H1 (cell line): Measurements from ENCODE around the gene ZNF536. TPM values are rescaled to one million over a fixed set of nuclear protein-coding genes. Genes with fewer than 3 reads are reported as not detected.
A peak's percentile ranks its signal among the peaks of the same experiment; 100 is the strongest.

Experiments
- CTCF ChIA-PET: fragments of 300-600 bp; sonication (Branson Sonifier 250); formaldehyde crosslinking; loops from one replicate; lab custom pipeline; 2021; ENCODE audit not compliant: partially characterized antibody; lab: Charles Lee
- POLR2A ChIA-PET: fragments of 300-600 bp; sonication (Branson Sonifier 250); formaldehyde crosslinking; loops from one replicate; lab custom pipeline; 2021; ENCODE audit warnings: inconsistent platforms; ENCODE audit not compliant: partially characterized antibody; lab: Charles Lee
- DNase-seq, 2 experiments: peaks; one replicate each; pipeline versions ENCODE4 v3.0.0 to v3.0.0-alpha.2; 2010 to 2022; ENCODE audit warnings: low spot score in 2 of 2, low read depth in 1 of 2, mixed read lengths in 1 of 2
- FAIRE-seq: peaks from 2 replicates; lab custom pipeline; 2011; peaks lifted over from hg19 to GRCh38; lab: Jason Lieb, UNC
- H2AFZ ChIP-seq: 2 replicates; pipeline ENCODE4 v1.8.1; 2012; ENCODE audit warnings: low read length, inconsistent platforms
- H2AK5ac ChIP-seq: 2 replicates; pipeline ENCODE4 v1.6.1; 2013; ENCODE audit warnings: low read depth, low read length
- H2BK120ac ChIP-seq: replicated peaks from 2 replicates; pipeline ENCODE3; 2013; ENCODE audit warnings: low read depth, low read length, inconsistent platforms
- H2BK12ac ChIP-seq: 2 replicates; pipeline ENCODE4 v1.6.1; 2013; ENCODE audit warnings: low read depth, low read length
- H2BK15ac ChIP-seq: 2 replicates; pipeline ENCODE4 v1.6.1; 2013; ENCODE audit warnings: low read length
- H2BK20ac ChIP-seq: 2 replicates; pipeline ENCODE4 v1.6.1; 2013; ENCODE audit warnings: low read length
- H2BK5ac ChIP-seq: 2 replicates; pipeline ENCODE4 v1.6.1; 2013; ENCODE audit warnings: low read depth, low read length
- H3K14ac ChIP-seq: 2 replicates; pipeline ENCODE4 v1.6.1; 2013; ENCODE audit warnings: inconsistent platforms; ENCODE audit not compliant: insufficient read length
- H3K18ac ChIP-seq: 2 replicates; pipeline ENCODE4 v1.6.1; 2013; ENCODE audit warnings: low read length; ENCODE audit errors: extremely low read depth
- H3K23ac ChIP-seq: 2 replicates; pipeline ENCODE4 v1.6.1; 2013; ENCODE audit warnings: inconsistent platforms; ENCODE audit not compliant: insufficient read length
- H3K23me2 ChIP-seq: 2 replicates; pipeline ENCODE4 v1.6.1; 2013; ENCODE audit warnings: low read depth, low read length
- H3K27ac ChIP-seq: 2 replicates; pipeline ENCODE4 v1.6.1; 2011; ENCODE audit warnings: low read depth, low read length, inconsistent platforms
- H3K27me3 ChIP-seq, 4 experiments: replicated peaks in 1 of 4; 1 replicate in 1 of 4; 2 replicates in 3 of 4; pipeline versions ENCODE4 v1.6.1 to v1.8.1; 2011 to 2013; ENCODE audit warnings: low read length in 3 of 4, mild to moderate bottlenecking in 3 of 4, inconsistent platforms in 2 of 4, mixed read lengths in 2 of 4, moderate library complexity in 1 of 4; ENCODE audit not compliant: control insufficient read depth in 3 of 4, insufficient read depth in 3 of 4; ENCODE audit errors: extremely low read depth in 1 of 4
- H3K36me3 ChIP-seq, 4 experiments: 2 replicates each; pipeline versions ENCODE4 v1.6.1 to v1.8.1; 2011 to 2013; ENCODE audit warnings: mild to moderate bottlenecking in 4 of 4, low read length in 3 of 4, moderate library complexity in 2 of 4, control low read depth in 1 of 4, inconsistent platforms in 1 of 4; ENCODE audit not compliant: insufficient read depth in 4 of 4, control insufficient read depth in 2 of 4
- H3K4ac ChIP-seq: replicated peaks from 2 replicates; pipeline ENCODE3; 2013; ENCODE audit warnings: low read length, low read depth, mixed read lengths, inconsistent platforms; ENCODE audit not compliant: insufficient read length
- H3K4me1 ChIP-seq, 4 experiments: replicated peaks in 1 of 4; 1 replicate in 1 of 4; 2 replicates in 3 of 4; pipeline versions ENCODE4 v1.6.1 to v1.8.1; 2011 to 2013; ENCODE audit warnings: low read length in 3 of 4, inconsistent platforms in 2 of 4, mixed read lengths in 1 of 4; ENCODE audit not compliant: insufficient read depth in 4 of 4, control insufficient read depth in 3 of 4
- H3K4me2 ChIP-seq, 2 experiments: 2 replicates each; pipeline versions ENCODE4 v1.6.1 to v1.8.1; 2011 to 2013; ENCODE audit warnings: low read depth in 2 of 2, low read length in 2 of 2, control low read depth in 1 of 2, inconsistent platforms in 1 of 2, mild to moderate bottlenecking in 1 of 2; ENCODE audit not compliant: insufficient read depth in 1 of 2
- H3K4me3 ChIP-seq, 4 experiments: fragments of 200-600, 300-600 bp in 1 of 4; sonication (generic), shearing (Covaris generic), sonication (Bioruptor Twin) in 1 of 4; 2 replicates each; pipeline versions ENCODE4 v1.5.1 to v1.8.1; 2011 to 2016; ENCODE audit warnings: low read length in 4 of 4, low read depth in 3 of 4, control low read depth in 2 of 4, inconsistent platforms in 2 of 4, mild to moderate bottlenecking in 2 of 4, mixed read lengths in 1 of 4, moderate library complexity in 1 of 4; ENCODE audit not compliant: insufficient read depth in 2 of 4; ENCODE audit errors: extremely low read depth in 1 of 4
- H3K56ac ChIP-seq: replicated peaks from 2 replicates; pipeline ENCODE3; 2013; ENCODE audit warnings: low read depth, mild to moderate bottlenecking, mixed read lengths, low read length, inconsistent platforms; ENCODE audit not compliant: insufficient read length
- H3K79me1 ChIP-seq: 2 replicates; pipeline ENCODE4 v1.6.1; 2013; ENCODE audit warnings: low read depth, low read length, control low read depth
- H3K79me2 ChIP-seq, 2 experiments: 2 replicates each; pipeline versions ENCODE4 v1.6.1 to v1.8.1; 2012 to 2013; ENCODE audit warnings: low read length in 2 of 2, mild to moderate bottlenecking in 2 of 2, inconsistent platforms in 1 of 2; ENCODE audit not compliant: insufficient read depth in 2 of 2, control insufficient read depth in 1 of 2
- H3K9ac ChIP-seq, 4 experiments: replicated peaks in 1 of 4; 1 replicate in 1 of 4; 2 replicates in 3 of 4; pipeline versions ENCODE4 v1.6.1 to v1.8.1; 2011 to 2013; ENCODE audit warnings: low read depth in 3 of 4, low read length in 3 of 4, control low read depth in 2 of 4, mild to moderate bottlenecking in 2 of 4, moderate library complexity in 2 of 4, inconsistent platforms in 1 of 4; ENCODE audit errors: extremely low read depth in 1 of 4
- H3K9me3 ChIP-seq, 2 experiments: 2 replicates each; pipeline versions ENCODE4 v1.6.1 to v1.8.1; 2012 to 2013; ENCODE audit warnings: mild to moderate bottlenecking in 2 of 2, moderate library complexity in 2 of 2, control low read depth in 1 of 2, inconsistent platforms in 1 of 2, low read depth in 1 of 2, low read length in 1 of 2, mixed read lengths in 1 of 2; ENCODE audit not compliant: insufficient read depth in 2 of 2
- H4K20me1 ChIP-seq, 2 experiments: replicated peaks in 1 of 2; 2 replicates each; pipeline versions ENCODE3 to v1.8.1; 2011 to 2013; ENCODE audit warnings: inconsistent platforms in 2 of 2, low read length in 2 of 2, mild to moderate bottlenecking in 1 of 2; ENCODE audit not compliant: insufficient read depth in 2 of 2, control insufficient read depth in 1 of 2
- H4K5ac ChIP-seq: 2 replicates; pipeline ENCODE4 v1.6.1; 2013; ENCODE audit warnings: low read length, low read depth, mixed read lengths, inconsistent platforms; ENCODE audit not compliant: insufficient read length
- H4K8ac ChIP-seq: 2 replicates; pipeline ENCODE4 v1.8.0; 2013; ENCODE audit warnings: mild to moderate bottlenecking, moderate library complexity, low read length, inconsistent platforms; ENCODE audit not compliant: insufficient read depth; ENCODE audit errors: extremely low read depth
- H4K91ac ChIP-seq: replicated peaks from 2 replicates; pipeline ENCODE3; 2013; ENCODE audit warnings: low read length, mixed read lengths, inconsistent platforms; ENCODE audit not compliant: insufficient read length
- ATF2 ChIP-seq: IDR thresholded peaks from 2 replicates; pipeline ENCODE4 v1.6.1; 2012; ENCODE audit warnings: low read length, inconsistent platforms
- RFX5 ChIP-seq: IDR thresholded peaks from 2 replicates; pipeline ENCODE4 v1.6.1; 2011; ENCODE audit warnings: low read depth, low read length, improper control_type of control experiment, borderline replicate concordance
- ZNF274 ChIP-seq: IDR thresholded peaks from 2 replicates; pipeline ENCODE4 v1.7.0; 2012; ENCODE audit warnings: low read length, borderline replicate concordance; ENCODE audit errors: extremely low read depth
- WGBS, 2 experiments: shearing (Covaris generic) in 1 of 2; methylation state at CpG; one replicate each; pipeline versions ENCODE4 v1.1.6 to v1.1.7; 2013 to 2015; ENCODE audit warnings: low lambda C conversion rate in 2 of 2, mixed read lengths in 2 of 2, inconsistent platforms in 1 of 2, low coverage in 1 of 2, missing lambda C conversion rate in 1 of 2; ENCODE audit not compliant: insufficient replicate concordance in 2 of 2, insufficient coverage in 1 of 2, insufficient read length in 1 of 2; ENCODE audit errors: extremely low coverage in 1 of 2, missing lambda C conversion rate in 1 of 2; 5-methylcytosine and 5-hydroxymethylcytosine counted together
- polyA plus RNA-seq, 7 experiments: library from polyadenylated mRNA; depleted of rRNA in 3 of 7; stranded (reverse) in 5 of 7; unstranded in 2 of 7; fragments of >200 nt in 5 of 7; fragments of 200-250 nt in 2 of 7; gene quantifications; 1 replicate in 5 of 7; 2 replicates in 1 of 7; 4 replicates in 1 of 7; pipeline versions ENCODE4 v1.2.1 to v1.2.3, GENCODE V29; 2011 to 2013; ENCODE audit warnings: missing spikeins in 2 of 7, mixed read lengths in 2 of 7
- total RNA-seq: library from RNA; stranded (reverse); fragmentation: NEBNext Ultra II Directional; extraction: Animal tissue kit (Norgen Biotek cat#: 25700); gene quantifications from 2 replicates; pipeline ENCODE4 v1.2.1, GENCODE V29; 2021

The ZNF536 gene
- total and polyA plus RNA-seq, 2 of the 8 experiments (the other 6 are each of a cell fraction or from before 2014, with no cell fraction given) = 0.09 to 0.11 TPM

GRCh38 chr19:30338041-30338456 lies 34.1 kb upstream of the ZNF536 start:
- no peak overlapping the region for H2BK5ac ChIP-seq
- H3K27me3 ChIP-seq = no peaks in the 10 kb centered on the region
- no peak overlapping the region for H2BK20ac ChIP-seq
- no peak overlapping the region for H3K27ac ChIP-seq
- no peaks in the 10 kb centered on the region for H3K79me2 ChIP-seq
- H4K91ac ChIP-seq = no peak overlapping the region
- H3K23me2 ChIP-seq = peaks cover 7% of the 10 kb centered on the region; the same call in 1 of the 2 replicates
- H3K79me1 ChIP-seq = no peaks in the 10 kb centered on the region
- H3K23ac ChIP-seq = no peak overlapping the region
- no peak for FAIRE-seq
- no peak overlapping the region for H4K8ac ChIP-seq
- no peak for DNase-seq
- H3K4me2 ChIP-seq = no peak overlapping the region
- H3K36me3 ChIP-seq = no peaks in the 10 kb centered on the region
- ChIA-PET CTCF (interaction anchor here (0.9 kb wide), 1 partner anchor 33 kb away, joined by 3 read pairs; no protein-coding TSS in a partner anchor), POLR2A (no interaction called here)
- no peak overlapping the region for H4K5ac ChIP-seq
- H3K4me3 ChIP-seq = no peak overlapping the region
- H3K4ac ChIP-seq = no peak overlapping the region
- no peaks in the 10 kb centered on the region for H3K4me1 ChIP-seq
- H3K56ac ChIP-seq = peak overlapping the region; percentile 94
- WGBS, 2 experiments = 93 to 100% methylated on average over 2 to 3 of the region's 3 CpGs
- H2BK15ac ChIP-seq = no peak overlapping the region
- H2AK5ac ChIP-seq = no peak overlapping the region; the same call in 1 of the 2 replicates
- no peaks in the 10 kb centered on the region for H3K9me3 ChIP-seq
- H2AFZ ChIP-seq = no peak overlapping the region
- no peak overlapping the region for H2BK120ac ChIP-seq
- peaks cover 0 to 7% of the 10 kb centered on the region in 2 experiments for H4K20me1 ChIP-seq
- H3K9ac ChIP-seq = no peak overlapping the region
- H3K14ac ChIP-seq = no peak overlapping the region
- H2BK12ac ChIP-seq = no peak overlapping the region
- no peak overlapping the region for H3K18ac ChIP-seq
- TF ChIP-seq ZNF274 = no peak
- no peak for TF ChIP-seq RFX5
- no peak for TF ChIP-seq ATF2
